Metanephros (tissue), 1 donor: Measurements from ENCODE around the gene DEFB112. TPM values are rescaled to one million over a fixed set of nuclear protein-coding genes. Genes with fewer than 3 reads are reported as not detected.

Experiments
- total RNA-seq: library from RNA; depleted of rRNA; stranded (reverse); fragments of >200 nt; gene quantifications from one replicate; pipeline ENCODE4 v1.2.3, GENCODE V29; 2014

The DEFB112 gene, protein sequence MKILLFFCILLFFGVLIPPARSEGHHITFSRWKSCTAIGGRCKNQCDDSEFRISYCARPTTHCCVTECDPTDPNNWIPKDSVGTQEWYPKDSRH
- total RNA-seq = not detected

DNA sequence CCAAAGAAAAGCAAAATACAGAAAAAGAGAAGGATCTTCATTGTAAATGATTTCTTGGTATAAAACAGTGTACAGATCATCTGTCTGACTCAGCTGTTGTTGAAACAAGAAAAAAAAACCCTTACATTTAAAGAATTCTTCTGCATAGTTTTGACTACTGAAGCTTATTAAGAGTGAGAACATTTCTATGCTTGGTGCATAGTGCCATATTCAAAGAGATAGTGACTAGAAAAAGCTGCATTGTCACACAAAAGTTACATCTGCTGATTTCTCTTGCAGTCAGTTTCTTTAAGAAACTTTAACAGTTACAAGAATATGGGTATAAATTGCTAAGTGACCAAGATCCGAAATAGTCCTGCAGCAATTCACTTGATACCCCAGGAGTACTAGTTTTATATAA is at the start of gene DEFB112:
DEFB112 (minus strand) TSS at position 101 of the 400 bp plus-strand sequence; CDS start at position 41, 60 bp downstream.

DNA sequence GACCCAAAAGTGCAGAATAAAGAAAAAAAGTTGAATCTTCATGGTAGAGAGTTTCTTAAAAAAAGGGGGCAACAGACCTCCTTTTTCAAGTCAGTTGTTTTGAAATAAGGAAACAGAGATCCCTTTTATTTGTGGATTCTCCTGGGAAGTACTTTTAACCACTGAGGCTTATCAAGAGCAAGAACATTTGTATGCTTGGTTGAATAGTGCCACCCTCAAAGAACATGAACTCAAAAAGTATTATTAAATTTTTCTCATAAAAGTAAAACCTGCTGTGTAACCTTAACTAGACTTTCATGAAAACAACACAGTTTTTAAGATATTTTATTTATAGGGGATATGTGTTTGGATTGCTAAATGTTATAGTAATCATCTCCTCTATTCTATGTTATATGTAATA is 27.8 kb downstream of the DEFB112 start, which contains the start of gene DEFB110:
DEFB110 (minus strand) TSS at position 101 of the 400 bp plus-strand sequence; CDS start at position 42, 59 bp downstream.

Other genes with a start within 250 kb of the DEFB112 start
- gene CRISP1, start 183.4 kb downstream of the DEFB112 start, total RNA-seq = not detected
- gene DEFB114, start 85.8 kb downstream of the DEFB112 start, total RNA-seq = not detected
- gene DEFB113, start 80.3 kb downstream of the DEFB112 start, total RNA-seq = not detected
- not detected for gene DEFB110, start 27.9 kb downstream of the DEFB112 start, total RNA-seq